Activated naive CD8-positive, alpha-beta T cell treated with anti-CD3 and anti-CD28 coated beads, Interleukin-2, amount 10 ng/mL, durations not matched to agents 7 days and 5 days (primary cell): ENCODE measurements around the gene PRRT1B. TPM values are rescaled to one million over a fixed set of nuclear protein-coding genes. Genes with fewer than 3 reads are reported as not detected.
A peak's percentile ranks its signal among the peaks of the same experiment; 100 is the strongest.

Experiments used
- ATAC-seq: fragments of 150-1000 bp; cut with Tn5 transposase; one replicate; pipeline ENCODE4 v1.10.0; 2021; ENCODE audit warnings: low read depth, moderate library complexity
- POLR2A ChIA-PET: fragments of 350-600 bp; sonication (Branson Sonifier 250); formaldehyde crosslinking; loops from one replicate; lab custom pipeline; 2021; ENCODE audit warnings: antibody characterized with exemption; lab: Charles Lee
- DNase-seq: peaks from one replicate; pipeline ENCODE4 v3.0.0; 2021
- H3K27ac Mint-ChIP-seq: one replicate; pipeline ENCODE4 v1.8.0; 2022; ENCODE audit warnings: mild to moderate bottlenecking, mixed read lengths
- H3K27me3 Mint-ChIP-seq: one replicate; pipeline ENCODE4 v1.8.0; 2022; ENCODE audit warnings: mild to moderate bottlenecking, moderate library complexity, mixed read lengths
- H3K36me3 Mint-ChIP-seq: one replicate; pipeline ENCODE4 v1.8.0; 2021; ENCODE audit warnings: mild to moderate bottlenecking, mixed read lengths
- H3K4me1 Mint-ChIP-seq: one replicate; pipeline ENCODE4 v1.8.0; 2021; ENCODE audit warnings: mixed read lengths
- H3K4me3 Mint-ChIP-seq: one replicate; pipeline ENCODE4 v1.8.0; 2022; ENCODE audit warnings: mild to moderate bottlenecking, moderate library complexity, mixed read lengths
- H3K9me3 Mint-ChIP-seq: one replicate; pipeline ENCODE4 v1.8.0; 2021; ENCODE audit warnings: mixed read lengths
- total RNA-seq, 2 experiments: library from RNA; stranded (reverse); gene quantifications; one replicate each; pipeline ENCODE4 v1.2.3, GENCODE V29; 2021

The PRRT1B gene
- total RNA-seq, 2 experiments from 2014 or later = not detected

DNA sequence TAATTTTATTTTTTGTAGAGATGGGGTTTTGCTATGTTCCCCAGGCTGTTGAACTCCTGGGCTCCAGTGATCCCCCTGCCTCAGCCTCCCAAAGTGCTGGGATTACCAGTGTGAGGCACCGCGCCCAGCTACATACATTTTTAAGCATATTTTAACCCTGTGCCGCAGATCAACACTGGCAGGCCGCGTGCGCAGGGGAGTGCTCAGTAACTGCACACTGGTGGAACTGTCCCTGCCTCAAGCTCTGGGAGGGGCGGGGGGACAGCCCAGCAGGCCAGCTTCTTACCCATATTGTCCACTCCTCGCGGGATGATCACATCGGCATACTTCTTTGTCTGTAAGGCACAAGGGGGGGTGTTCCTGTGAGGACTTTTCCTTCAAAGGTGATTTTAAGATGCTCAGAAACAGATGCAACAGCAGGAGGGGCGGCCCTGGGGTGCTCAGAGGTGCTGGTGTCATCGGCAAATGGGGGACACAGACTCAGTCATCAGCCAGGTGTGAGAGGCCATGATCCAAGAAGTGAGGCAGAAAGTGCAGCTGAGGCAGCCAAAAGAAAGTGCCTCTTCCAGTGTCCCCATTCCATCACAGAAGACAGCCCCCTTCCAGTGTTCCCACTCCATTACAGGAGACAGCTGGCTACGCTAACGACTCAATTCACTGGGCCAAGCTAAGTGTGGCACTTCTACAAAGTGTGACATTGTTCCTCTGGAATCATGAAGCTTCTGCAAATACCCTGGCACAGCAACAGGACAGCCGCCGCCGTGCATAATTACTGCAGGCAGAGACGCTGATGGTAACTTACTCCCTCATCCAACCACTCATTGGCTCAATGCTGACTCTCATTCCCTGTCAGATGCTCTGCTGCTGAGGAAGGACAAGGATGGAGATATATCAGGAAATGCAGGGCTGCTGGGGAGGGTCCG, 19.4 kb upstream of the PRRT1B start:
- POLR2A ChIA-PET = no interaction called here
- peaks cover 10% of the 10 kb centered on the region for H3K36me3 Mint-ChIP-seq

GRCh38 chr9:131528186-131528585, 17.1 kb upstream of the PRRT1B start:
- Mint-ChIP-seq H3K4me3 (peak overlapping the region; percentile 16), H3K27ac (peak overlapping the region; percentile 60), H3K9me3 (no peaks in the 10 kb centered on the region), H3K27me3 (no peaks in the 10 kb centered on the region), H3K4me1 (peaks cover 5% of the 10 kb centered on the region), H3K36me3 (peaks cover 10% of the 10 kb centered on the region)
- ATAC-seq = no peak
- DNase-seq = no peak
- POLR2A ChIA-PET = no interaction called here

More for the DNA sequence above, 19.4 kb upstream of the PRRT1B start:
- no peaks in the 10 kb centered on the region for H3K27me3 Mint-ChIP-seq
- no peak overlapping the region for H3K27ac Mint-ChIP-seq
- no peaks in the 10 kb centered on the region for H3K9me3 Mint-ChIP-seq
- H3K4me1 Mint-ChIP-seq = peaks cover 5% of the 10 kb centered on the region
- DNase-seq (no peak), ATAC-seq (no peak)
- H3K4me3 Mint-ChIP-seq = no peak overlapping the region

- no peak for DNase-seq
- POLR2A ChIA-PET = no interaction called here
- peaks cover 5% of the 10 kb centered on the region for H3K4me1 Mint-ChIP-seq
These were observed 16.3 kb upstream of the PRRT1B start for GRCh38 chr9:131528886-131529505.

GRCh38 chr9:131529597-131530545, 15.5 kb upstream of the PRRT1B start:
- H3K4me3 Mint-ChIP-seq = peak overlapping the region; percentile 81
- no peak for ATAC-seq
- DNase-seq = no peak
- no peaks in the 10 kb centered on the region for H3K27me3 Mint-ChIP-seq
- peaks cover 10% of the 10 kb centered on the region for H3K36me3 Mint-ChIP-seq
- H3K27ac Mint-ChIP-seq = peak overlapping the region; percentile 76
- POLR2A ChIA-PET = no interaction called here
- no peaks in the 10 kb centered on the region for H3K9me3 Mint-ChIP-seq
- H3K4me1 Mint-ChIP-seq = peaks cover 13% of the 10 kb centered on the region

More at GRCh38 chr9:131528886-131529505, 16.3 kb upstream of the PRRT1B start:
- no peaks in the 10 kb centered on the region for H3K27me3 Mint-ChIP-seq
- H3K36me3 Mint-ChIP-seq = peaks cover 10% of the 10 kb centered on the region
- no peak overlapping the region for H3K27ac Mint-ChIP-seq
- ATAC-seq = no peak
- H3K9me3 Mint-ChIP-seq = no peaks in the 10 kb centered on the region
- H3K4me3 Mint-ChIP-seq = peak overlapping the region; percentile 81

- no peaks in the 10 kb centered on the region for H3K9me3 Mint-ChIP-seq
These were observed 14.8 kb upstream of the PRRT1B start for GRCh38 chr9:131530546-131530919.

DNA sequence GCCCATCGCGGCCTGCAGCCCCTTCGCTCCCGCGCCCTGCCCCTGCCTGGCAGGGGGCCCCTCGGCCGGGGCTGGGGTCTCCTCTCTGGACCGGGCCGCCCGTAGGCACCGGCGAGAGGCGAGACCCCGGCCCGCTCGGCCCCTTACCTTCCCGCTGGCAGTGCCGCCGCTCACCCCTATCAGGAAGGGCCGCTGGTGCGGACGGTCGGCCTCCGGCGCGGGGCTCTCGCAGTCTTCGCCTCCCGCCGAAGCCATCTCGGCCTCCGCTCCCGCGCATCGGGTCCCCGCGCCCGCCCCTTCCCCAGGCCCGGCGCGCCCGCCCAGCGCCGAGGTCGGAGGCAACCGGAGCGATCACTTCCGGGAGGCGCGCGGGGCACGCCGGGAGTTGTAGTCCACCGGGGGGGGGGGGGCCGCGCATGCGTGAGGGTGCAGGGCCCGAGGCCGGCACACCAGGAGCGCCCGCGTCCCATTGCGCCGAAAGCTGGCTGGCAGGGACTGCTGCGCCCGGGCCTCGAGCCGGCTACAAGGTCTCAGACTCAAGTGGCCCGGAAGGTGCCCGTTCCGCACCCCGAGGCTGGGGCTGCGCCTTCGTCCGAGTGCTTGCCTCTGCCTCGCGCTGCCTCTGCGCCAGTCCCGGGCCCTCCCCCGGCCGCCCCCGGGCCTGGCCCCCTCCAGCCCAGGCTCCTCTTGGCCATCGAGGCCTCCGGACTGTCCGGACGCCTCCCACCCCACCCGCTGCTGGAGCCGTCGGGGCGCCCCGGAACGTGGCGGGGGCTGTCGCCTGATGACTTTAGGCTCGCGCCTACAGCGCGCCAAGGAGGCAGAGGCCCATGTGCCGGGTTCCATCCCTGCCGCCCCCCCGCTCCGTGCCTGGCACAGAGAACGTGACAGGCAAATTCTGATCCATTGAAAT, 14.1 kb upstream of the PRRT1B start, which contains the start of gene UCK1:
TSS of gene UCK1 (minus strand) at position 344 of the 913 bp plus-strand sequence. CDS start at position 255, 89 bp downstream.
- H3K27ac Mint-ChIP-seq = peak within 1 kb of the TSS; percentile 76
- H3K4me3 Mint-ChIP-seq = peak within 1 kb of the TSS; percentile 81
- no peaks in the 10 kb centered on the region for H3K9me3 Mint-ChIP-seq
- H3K4me1 Mint-ChIP-seq = peaks cover 17% of the 10 kb centered on the region
- DNase-seq = peak; percentile 85
- ATAC-seq = peak; percentile 86
- POLR2A ChIA-PET = interaction anchor here (1.4 kb wide), 1 partner anchor 54 kb away, joined by 6 read pairs; no protein-coding TSS in a partner anchor
- H3K27me3 Mint-ChIP-seq = no peaks in the 10 kb centered on the region
- peaks cover 9% of the 10 kb centered on the region for H3K36me3 Mint-ChIP-seq

More at GRCh38 chr9:131530546-131530919, 14.8 kb upstream of the PRRT1B start:
- POLR2A ChIA-PET = interaction anchor here (1.4 kb wide), 1 partner anchor 55 kb away, joined by 6 read pairs; no protein-coding TSS in a partner anchor
- no peaks in the 10 kb centered on the region for H3K27me3 Mint-ChIP-seq
- peak overlapping the region; percentile 76 for H3K27ac Mint-ChIP-seq
- peaks cover 10% of the 10 kb centered on the region for H3K36me3 Mint-ChIP-seq
- DNase-seq (no peak), ATAC-seq (peak; percentile 24)
- peak overlapping the region; percentile 81 for H3K4me3 Mint-ChIP-seq
- H3K4me1 Mint-ChIP-seq = peaks cover 16% of the 10 kb centered on the region

DNA sequence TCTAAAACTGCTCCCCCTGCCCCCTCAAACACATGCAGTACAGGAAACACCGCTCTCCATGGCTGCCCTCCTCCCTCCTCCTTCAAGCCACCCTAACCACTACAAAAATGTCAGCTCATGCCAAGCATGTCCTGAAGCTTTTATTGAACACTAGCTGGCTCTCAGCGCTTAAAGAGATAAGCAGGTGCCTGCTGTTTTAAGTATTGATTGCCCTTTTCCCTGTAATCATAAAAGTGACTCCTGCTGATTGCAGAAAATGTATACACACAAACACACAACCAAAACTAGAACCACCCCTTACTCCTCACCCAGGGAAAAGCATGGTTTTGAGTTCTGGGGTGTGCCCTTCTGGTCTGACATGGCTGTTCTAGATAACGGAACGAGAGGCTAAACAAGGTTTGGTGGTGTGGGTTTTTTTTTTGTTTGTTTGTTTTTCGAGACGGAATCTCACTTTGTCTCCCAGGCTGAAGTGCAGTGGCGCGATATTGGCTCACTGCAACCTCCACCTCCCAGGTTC, 10.5 kb upstream of the PRRT1B start:
- Mint-ChIP-seq H3K36me3 (no peaks in the 10 kb centered on the region), H3K27me3 (no peaks in the 10 kb centered on the region), H3K4me3 (peak overlapping the region; percentile 55), H3K4me1 (peaks cover 18% of the 10 kb centered on the region), H3K27ac (peak overlapping the region; percentile 70), H3K9me3 (no peaks in the 10 kb centered on the region)
- POLR2A ChIA-PET = interaction anchor here (0.6 to 1.5 kb wide), 4 partner anchors 12 to 195 kb away, joined by 4 to 7 read pairs (median 6); no protein-coding TSS in a partner anchor
- peak; percentile 32 for ATAC-seq
- DNase-seq = no peak

DNA sequence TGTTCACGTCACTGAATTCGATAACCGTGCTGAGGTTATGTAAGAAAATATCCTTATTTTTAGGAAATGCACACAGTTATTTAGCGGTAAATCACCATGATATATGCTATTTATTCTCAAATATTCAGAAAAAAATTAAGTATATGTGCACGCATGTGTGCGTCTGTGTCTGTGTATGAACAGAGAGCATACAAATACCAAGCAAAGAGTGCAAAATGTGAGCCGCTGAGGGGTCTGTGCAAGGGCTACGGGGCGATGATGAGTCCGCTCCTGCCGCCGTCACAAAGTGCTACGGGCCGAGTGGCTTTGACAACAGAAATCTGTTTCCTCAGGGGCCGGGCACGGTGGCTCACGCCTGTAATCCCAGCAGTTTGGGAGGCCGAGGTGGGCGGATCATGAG, 7.4 kb upstream of the PRRT1B start:
- H3K4me3 Mint-ChIP-seq = no peak overlapping the region
- H3K27ac Mint-ChIP-seq = no peak overlapping the region
- peaks cover 1% of the 10 kb centered on the region for H3K36me3 Mint-ChIP-seq
- DNase-seq = no peak
- H3K9me3 Mint-ChIP-seq = peaks cover 4% of the 10 kb centered on the region
- H3K27me3 Mint-ChIP-seq = no peaks in the 10 kb centered on the region
- ATAC-seq = no peak
- peaks cover 22% of the 10 kb centered on the region for H3K4me1 Mint-ChIP-seq
- POLR2A ChIA-PET = no interaction called here

DNA sequence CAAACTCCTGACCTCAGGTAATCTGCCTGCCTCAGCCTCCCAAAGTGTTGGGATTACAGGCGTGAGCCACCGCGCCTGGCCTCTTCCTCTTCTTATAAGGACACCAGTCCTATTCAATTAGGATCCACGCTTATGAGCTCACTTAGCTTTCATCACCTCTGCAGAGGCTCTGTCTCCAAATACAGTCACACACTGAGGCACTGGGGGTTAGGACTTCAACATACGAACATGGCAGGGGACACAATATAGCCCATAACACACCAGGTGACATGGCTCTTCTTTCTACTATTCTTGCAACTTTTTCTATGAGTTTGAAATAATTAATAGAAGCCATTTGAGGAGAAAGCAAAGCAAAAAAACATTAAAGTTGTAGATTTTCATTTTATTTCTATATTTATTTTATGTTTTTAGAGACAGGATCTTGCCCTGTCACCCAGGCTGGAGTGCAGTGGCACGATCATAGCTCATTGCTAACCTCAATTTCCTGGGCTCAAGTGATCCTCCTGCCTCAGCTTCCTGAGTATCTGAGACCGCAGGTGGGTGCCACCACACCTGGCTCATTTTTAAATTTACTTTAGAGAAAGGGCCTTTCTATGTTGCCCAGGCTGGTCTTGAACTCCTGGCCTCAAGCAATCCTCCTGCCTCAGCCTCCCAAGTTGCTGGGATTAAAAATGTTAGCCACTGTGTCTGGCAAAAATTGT, 6.0 kb upstream of the PRRT1B start:
- DNase-seq = no peak
- H3K36me3 Mint-ChIP-seq = peaks cover 6% of the 10 kb centered on the region
- H3K27ac Mint-ChIP-seq = peak overlapping the region; percentile 72
- peaks cover 19% of the 10 kb centered on the region for H3K4me1 Mint-ChIP-seq
- POLR2A ChIA-PET = interaction anchor here (0.7 to 1.3 kb wide), 4 partner anchors 8 to 272 kb away, joined by 3 to 10 read pairs (median 4); no protein-coding TSS in a partner anchor
- peak overlapping the region; percentile 13 for H3K4me3 Mint-ChIP-seq
- peak; percentile 63 for ATAC-seq
- H3K27me3 Mint-ChIP-seq = peaks cover 10% of the 10 kb centered on the region
- H3K9me3 Mint-ChIP-seq = peaks cover 11% of the 10 kb centered on the region

DNA sequence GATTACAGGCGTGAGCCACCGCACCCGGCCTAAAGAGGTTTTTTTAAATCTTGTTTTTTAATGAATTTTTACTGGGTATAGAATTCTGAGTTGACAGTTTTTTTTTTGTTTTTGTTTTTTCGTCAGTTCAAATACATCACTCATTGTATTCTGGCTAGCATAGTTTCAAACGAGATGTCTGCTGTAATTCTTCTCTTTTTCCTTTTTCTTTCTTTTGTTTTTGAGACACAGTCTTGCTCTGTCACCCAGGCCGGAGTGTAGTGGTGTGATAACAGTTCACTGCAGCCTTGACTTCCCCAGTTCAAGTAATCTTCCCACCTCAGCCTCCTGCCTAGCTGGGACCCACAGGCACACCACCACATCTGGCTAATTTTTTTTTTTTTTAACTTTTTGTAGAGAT, 2.2 kb upstream of the PRRT1B start:
- Mint-ChIP-seq H3K27ac (no peak overlapping the region), H3K4me1 (peaks cover 12% of the 10 kb centered on the region), H3K36me3 (peaks cover 11% of the 10 kb centered on the region), H3K27me3 (peaks cover 41% of the 10 kb centered on the region), H3K9me3 (peaks cover 13% of the 10 kb centered on the region), H3K4me3 (no peak overlapping the region)
- POLR2A ChIA-PET = interaction anchor here (0.6 kb wide), 1 partner anchor 18 kb away, joined by 4 read pairs; no protein-coding TSS in a partner anchor
- no peak for DNase-seq
- no peak for ATAC-seq

DNA sequence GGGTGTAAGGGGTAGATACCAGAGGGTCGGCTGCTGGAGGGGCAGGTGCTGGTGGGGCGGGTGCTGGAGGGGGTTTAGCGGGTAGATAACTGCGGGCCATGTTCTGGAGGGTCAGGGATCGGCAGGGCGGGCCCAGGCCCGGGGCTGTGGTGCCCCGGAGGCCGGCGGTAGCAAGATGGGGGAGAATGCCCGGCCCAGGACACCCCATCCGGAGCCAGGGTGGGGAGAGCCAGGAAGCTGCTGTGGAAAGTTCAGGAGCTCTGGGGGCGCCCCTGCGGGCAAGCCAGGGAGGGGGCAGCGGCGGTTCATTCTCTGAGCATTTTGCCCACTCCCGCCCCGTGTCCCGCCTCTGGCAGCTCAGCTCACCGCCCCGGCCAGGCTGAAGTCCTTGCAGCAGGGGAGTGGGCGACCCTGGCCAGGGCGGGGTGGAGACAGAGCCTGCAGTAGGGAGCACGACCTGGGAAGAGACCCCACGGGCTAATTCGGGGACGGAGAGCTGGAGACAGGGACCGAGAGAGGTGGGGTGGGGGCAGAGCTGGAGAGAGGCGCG, 538 bp downstream of the PRRT1B start:
- ATAC-seq (no peak), DNase-seq (no peak)
- H3K27me3 Mint-ChIP-seq = peaks cover 63% of the 10 kb centered on the region
- H3K27ac Mint-ChIP-seq = no peak overlapping the region
- H3K4me3 Mint-ChIP-seq = peak overlapping the region; percentile 58
- H3K4me1 Mint-ChIP-seq = peaks cover 3% of the 10 kb centered on the region
- peaks cover 13% of the 10 kb centered on the region for H3K9me3 Mint-ChIP-seq
- POLR2A ChIA-PET = no interaction called here
- H3K36me3 Mint-ChIP-seq = peaks cover 13% of the 10 kb centered on the region
